CD1c-positive myeloid dendritic cell (primary cell): ENCODE data around the gene RHOF.
A peak's percentile ranks its signal among the peaks of the same experiment; 100 is the strongest.

Source experiments
- DNase-seq: peaks from one replicate; pipeline ENCODE4 v3.0.0-alpha.2; 2016; ENCODE audit errors: extremely low spot score

Gene RHOF

DNA sequence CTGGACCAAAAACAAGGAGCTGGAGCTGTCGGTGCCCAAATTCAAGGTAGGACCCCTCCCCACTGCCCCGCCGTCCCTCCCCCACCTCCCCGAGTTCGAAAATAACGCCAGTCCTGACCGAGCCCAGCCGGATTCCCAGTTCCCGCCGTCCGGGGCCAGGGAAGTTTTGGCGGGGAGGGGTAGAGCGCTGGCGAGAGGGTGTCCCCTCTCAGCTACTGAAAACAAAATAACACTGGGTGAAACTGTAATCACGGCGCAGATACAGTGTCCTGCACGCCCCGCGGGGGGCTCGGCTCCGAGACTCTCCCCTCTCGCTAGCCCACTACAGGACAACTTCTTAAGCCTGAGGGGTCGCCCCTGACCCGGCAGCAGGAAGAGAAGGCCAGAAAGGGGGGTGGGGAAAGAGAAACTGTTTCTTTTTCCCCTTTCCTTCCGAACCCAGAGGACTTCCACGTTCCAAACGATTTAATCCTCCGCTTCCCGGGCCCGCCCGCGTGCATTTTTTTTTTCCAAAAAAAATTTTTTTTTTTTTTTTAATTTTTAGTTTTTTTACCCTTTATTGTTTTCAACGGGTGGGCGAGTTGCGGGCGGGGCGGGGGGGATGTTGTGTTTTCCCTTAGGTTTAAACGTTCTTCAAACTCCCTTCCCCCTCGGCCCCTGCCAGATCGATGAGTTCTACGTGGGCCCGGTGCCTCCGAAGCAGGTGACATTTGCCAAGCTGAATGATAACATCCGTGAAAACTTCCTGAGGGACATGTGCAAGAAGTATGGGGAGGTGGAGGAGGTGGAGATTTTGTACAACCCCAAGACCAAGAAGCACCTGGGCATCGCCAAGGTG lies 11.9 kb upstream of the RHOF start:
- no peak for DNase-seq

DNA sequence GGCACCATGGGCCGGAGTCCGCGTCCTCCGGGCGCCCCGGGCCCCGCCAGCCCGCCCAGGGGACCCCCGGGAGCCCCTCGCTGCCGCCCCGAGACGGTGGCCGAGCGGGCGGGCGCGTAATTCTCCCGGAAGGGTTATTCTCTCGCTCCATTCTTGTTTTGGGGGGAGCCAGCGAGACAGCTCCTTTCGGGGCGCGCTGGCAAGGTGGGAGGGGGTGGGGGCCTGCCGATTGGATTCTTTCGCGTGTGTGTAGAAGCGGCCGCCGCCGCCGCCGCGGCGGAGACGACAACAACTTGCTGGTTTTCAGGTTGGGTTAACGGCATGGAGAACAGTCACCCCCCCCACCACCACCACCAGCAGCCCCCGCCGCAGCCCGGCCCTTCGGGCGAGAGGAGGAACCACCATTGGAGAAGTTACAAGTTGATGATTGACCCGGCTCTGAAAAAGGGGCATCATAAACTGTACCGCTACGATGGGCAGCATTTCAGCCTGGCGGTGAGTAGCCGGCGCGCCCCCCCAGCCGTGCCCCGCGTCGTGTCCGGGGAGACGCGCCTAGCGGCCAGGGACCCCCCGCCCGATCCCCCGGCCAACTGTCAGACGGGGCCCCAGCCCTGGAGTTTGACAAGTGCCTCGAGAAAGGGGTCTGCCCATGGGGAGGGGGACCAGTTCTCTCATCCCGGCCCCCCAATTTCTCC lies 11.1 kb upstream of the RHOF start:
- DNase-seq = peak; percentile 66

DNA sequence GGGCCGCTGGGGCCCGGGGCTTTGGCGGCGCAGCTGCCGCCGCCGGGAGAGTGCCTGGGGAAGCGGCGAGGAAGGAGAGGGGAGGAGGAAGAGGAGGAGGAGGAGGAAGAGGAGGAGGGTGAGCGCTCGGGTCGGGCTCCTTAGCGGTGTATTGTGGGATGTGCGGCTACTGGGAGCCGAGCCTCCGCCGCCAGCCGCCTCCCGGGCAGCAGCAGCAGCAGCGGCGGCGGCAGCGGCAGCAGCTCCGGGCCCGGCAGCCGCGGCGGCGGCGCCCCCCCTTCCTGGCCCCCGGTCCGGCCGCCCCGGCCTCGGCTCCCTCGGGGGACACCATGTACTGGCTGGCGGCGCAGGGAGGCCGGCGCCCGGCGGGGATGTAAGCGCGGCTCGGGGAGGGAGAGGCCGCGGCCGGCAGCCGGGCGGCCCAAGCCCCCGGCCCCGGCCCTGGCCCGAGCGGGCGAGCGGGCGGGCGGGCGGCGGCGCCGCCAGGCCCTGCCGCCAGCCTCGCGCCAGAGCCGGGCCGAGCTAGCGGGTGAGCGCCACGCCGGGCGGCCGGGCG lies 10.5 kb upstream of the RHOF start, which contains the start of gene SETD1B:
SETD1B (plus strand) TSS at position 149 of the 556 bp plus-strand sequence. CDS start 729 bp downstream, outside the sequence.
- peak; percentile 57 for DNase-seq

DNA sequence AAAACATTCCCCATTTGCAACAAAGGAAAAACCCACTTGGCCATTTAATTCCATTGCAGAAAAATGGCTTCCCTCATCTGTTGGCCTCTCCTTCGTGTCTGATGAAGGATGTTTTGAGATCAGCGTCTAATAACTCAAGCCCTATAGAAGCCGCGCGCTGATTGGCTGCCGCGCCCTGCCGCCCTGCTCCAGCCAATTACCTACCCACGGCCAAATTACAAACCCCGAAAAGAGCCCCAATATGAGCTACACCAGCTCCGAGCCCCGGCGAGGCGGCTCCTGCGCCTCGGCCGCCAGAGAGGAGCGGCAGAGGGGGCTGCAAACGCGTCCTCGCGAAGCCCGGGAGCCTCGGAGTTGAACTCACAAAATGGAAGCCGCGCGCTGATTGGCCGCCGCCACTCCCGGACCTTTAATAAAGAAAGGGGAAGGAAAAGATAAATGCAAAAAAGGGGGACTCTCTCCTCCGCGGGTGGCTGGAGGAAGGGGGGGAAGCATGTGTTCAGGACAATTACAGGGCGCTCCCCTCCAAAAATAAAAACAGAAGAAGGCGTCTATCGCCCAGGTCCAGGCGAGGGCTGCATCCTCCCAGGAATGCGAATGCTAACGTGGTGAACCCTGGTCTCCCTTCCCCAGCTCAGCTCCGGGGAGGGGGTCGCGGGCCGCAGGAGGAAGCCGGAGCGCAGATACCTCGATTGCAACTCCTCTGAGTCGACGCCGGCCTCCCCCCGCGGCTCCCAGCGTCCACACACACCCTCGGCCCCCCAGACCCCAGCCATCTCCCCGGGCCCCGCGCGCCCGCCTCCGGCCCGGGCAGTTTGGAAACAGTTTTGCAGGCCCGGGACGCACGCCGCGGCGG lies 9.6 kb upstream of the RHOF start:
- DNase-seq = peak; percentile 96

DNA sequence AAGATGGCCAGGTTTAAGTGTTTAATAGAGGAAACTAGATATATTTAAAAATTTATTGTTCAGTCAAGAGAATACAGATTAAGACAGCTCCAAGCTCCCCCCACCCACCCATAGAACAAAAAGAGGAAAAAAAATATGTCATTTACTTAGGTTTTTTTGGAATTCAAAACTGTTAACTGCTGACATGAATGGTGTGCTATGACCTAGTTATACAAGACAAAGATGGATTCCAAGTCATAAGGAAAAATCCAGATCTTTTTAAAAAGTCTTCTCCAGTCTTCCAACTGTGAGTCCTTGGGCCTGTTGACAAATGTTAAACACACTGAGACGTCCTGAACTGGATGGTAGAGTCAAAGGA lies 9.0 kb upstream of the RHOF start:
- DNase-seq = no peak

DNA sequence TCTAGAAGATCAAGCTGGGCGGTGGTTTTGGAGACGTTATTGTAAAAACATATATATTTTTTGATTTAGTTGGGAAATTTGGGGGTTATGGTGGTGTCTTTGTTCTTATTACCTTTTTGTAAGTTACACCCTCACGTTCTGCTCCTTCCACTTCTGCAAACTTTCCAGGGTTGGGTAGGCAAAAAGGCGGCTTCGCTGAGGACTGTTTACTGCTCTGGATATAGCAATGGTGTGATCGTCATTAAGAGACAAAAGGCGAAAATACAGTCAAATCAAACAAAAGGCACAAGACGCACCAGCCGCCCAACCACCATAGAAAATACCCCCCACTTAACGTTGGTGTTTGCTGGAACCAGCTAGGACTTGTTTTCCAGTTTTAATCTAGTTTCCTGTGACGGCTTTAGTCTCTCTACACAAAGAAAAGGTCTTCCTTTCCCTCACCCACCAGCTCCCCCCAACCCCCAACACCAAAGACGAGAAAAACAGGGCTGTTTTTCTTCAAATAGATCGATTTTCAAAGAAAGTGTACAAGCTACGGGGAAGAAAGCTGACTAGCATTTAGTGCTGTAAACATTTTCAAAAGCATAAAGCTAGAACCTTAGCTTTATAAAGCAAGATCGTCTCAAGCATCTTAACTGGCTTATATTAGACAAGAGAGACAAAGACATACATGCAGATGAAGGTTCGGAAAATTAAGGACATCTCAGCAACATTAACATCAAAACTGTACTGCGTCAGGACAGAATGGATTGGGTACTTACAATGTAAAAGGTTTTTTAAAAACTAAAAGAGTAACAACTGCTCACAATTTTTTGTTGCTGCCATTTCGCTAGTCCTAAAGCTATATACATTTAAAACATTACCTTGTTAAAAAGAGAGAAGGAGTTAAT lies 8.4 kb upstream of the RHOF start:
- DNase-seq = peak; percentile 34

DNA sequence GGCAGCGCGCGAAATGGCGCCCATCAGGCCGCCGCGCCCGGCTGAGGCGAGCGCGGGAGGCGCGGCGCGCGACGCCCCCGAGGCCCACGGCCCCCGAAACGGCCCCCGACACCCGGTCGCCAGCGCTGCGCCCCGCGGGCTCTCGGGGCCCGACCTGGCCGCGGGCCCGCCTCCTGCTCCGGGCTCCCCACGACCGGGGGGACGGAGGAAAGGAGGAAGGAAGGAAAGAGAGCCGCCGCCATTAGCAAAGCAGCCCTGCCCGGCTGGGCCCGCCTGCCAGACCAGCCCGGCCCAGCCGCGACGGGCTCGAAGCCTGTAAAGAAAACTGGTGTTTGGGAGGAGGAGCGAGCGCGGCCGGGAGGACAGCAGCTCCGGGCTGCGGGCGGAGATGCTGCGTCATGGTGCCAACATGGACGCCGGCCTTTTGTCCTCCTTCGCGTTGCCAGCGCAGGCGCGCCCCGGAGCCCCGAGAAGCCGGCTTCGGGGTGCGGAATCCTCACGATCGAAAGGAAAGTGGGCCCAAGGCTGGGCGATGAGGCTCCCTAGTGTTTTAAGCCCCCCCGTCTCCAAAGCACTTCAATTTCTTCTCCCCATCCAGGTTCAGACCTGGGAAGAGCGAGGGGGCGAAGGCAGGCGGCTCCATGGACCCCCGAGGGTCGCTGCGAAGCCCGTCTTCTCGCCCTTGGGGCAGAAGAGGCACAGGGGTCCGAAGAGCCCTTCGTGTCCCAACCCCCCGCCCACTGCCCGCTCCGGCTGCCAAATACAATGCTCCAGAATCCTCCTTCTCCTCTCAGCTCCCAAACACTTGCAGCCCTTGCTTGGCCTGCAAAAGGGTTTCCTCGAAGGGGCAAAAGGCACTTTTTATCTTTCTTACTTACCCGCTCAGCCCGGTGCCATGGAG lies 7.5 kb upstream of the RHOF start:
- DNase-seq = peak; percentile 80

DNA sequence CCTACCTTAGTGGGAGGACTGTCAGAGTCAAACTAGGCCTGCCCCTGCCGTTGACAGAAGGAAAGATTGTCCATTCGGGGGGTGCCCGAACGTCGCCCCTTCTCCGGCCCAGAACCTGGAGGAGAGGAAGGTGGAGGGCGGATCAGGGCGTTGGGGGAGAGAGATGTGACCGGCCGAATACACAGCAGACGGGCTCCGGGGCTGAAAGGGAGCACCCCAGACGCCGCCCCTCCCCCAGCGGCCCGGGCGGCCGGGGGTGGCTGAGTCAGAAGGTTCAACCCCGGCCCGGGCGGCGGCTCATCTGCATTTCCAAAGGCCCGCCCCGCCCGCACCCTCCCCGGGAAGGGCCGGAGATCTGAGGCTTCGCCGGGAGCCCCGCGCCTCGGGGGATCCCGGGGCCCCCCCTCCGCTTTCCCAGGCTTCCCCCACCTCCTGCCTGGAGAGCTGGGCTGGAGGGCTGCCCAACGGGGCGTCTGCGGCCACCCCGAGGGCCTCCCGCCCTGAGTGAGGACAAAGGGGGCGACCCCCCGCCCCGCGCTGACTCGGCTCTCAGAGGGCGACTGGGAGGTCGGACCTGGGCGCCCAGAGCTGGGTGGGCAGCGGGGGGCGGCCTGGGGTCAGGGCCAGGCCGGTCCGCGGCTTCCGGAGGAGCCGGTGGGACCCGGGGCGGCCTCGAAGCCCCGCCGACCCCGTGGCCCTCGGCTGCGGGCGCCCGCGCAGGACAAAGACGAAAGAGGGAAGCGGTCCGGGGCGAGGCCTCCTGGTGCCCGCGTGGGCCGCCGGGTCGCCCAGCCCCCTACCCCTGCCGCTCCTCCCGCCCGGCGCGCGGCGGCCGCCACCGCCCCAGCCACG lies 6.6 kb upstream of the RHOF start:
- DNase-seq = peak; percentile 90

DNA sequence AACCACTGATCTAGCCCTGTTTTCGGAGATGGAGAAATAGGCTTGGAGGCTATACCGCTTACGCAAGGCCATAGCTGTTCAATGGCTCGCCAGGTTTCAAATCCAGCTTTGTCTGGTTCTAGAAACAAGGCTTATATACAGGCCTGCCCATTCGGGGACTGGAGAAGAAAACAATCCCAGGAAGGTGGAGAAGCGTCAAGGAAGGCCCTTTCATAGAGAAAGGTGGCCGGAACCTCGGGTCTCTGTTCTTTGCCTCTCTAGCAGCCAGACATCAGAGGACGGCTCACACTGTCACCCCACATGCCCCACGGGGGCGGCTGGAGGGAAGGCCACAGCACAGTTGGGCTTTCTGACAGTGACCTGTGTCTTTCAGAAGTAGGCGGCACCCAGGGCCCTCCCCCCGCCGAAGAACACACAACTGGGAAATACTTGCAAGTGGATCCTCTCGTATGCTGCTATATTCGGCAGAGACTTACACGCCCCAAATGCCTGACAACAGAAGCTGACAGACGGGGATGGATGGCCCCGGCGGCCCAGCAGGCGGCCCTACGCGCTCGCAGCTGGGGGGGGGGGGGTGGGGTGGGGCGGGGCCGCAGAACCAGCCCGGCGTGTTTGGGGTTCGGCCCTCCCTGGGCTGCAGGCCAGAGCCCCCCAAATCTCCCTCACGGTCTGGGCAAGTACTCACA lies 5.8 kb upstream of the RHOF start:
- DNase-seq = peak; percentile 64

DNA sequence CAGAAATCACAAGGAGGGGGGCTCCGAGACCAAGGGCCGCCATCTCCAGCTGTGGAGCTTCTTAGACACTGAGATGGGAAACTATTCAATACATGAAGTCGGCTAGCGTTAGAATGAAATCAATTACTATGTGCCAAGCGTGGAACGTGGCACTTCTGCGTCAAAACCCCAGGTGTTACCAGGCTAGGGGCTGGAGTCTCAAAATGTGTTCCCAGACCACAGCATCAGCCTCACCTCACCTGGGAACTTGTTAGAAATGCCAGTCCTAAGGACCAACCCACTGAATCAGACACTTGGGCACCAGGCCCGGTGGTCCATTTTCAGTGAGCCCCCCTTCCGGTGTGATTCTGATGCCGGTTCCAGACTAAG lies 5.3 kb upstream of the RHOF start:
- DNase-seq = no peak

DNA sequence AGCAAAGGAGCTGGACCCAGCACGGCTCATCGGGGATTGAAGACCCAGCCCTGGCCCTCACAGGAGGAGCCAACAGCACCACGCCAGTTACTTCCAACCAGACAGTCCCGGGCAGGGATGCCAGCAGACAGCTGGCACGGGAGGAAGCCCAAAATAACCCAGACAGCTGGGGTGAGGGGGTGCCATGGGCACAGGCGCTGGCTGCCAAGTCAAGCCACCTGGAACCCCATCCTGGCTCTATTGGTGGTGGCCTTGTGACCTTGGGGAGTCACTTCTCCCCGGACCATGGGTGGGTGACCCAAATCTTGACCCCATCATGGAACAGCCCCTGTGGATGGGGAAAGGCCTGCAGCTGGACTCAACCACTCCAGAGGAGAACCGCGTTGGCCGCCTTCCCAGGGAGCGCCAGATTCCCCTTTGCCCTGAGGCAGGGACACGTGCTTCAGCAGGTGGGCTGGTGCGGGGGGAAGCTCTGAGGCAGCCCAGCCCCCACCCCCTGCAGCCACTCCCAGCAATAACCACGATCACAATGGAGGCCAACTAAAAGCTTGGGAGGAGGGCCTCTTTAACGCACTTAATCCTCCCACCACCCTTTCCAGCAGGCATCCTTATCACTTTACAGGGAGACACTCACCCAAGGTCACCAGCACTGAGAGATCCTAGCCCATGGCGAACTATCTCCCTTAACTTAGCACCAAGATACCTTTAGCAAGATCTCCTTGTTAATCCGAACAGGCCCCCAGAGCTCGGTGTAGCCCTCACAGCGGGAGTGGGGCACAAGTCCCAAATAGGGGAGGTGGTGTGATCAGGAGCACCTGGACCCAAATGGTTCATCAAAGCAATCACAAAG lies 4.7 kb upstream of the RHOF start:
- no peak for DNase-seq

DNA sequence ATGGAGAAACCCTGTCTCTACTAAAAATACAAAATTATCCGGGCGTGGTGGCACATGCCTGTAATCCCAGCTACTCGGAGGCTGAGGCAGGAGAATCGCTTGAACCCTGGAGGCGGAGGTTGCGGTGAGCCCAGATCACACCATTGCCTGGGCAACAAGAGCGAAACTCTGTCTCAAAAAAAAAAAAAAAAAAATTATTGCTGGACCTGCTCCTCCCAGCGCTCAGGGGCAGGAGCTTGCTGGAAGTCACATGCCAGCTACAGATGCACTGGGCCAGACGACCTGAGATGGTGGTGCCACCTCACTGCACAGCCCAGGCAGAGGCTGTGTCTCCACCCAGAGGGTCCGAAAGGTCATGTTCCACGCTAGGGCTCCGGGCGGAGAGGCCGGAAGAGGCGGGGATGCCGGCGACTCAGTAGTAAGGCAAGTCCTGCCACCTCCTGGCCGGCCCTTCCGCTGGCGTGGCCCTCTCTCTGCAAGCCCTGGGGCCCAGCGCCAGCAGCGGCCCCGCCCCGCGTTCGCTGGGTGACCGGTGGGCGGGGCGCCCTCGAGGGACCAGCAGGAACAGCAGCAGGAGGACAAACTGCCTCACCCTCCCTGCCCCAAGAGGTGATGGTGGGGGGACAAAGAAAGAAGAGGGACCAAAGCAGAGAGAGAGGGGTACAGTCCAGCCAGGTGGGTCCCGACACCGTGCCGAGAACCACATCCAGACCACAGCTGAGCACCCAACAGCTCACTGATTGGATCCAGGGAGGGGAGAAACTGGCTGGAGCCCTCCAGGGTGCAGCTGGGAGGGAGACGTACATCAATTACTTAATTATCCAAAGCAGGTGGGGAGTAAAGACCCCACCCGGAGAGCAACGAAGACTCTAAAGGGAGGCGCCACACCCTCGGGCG lies 3.6 kb upstream of the RHOF start:
- DNase-seq = peak; percentile 51

DNA sequence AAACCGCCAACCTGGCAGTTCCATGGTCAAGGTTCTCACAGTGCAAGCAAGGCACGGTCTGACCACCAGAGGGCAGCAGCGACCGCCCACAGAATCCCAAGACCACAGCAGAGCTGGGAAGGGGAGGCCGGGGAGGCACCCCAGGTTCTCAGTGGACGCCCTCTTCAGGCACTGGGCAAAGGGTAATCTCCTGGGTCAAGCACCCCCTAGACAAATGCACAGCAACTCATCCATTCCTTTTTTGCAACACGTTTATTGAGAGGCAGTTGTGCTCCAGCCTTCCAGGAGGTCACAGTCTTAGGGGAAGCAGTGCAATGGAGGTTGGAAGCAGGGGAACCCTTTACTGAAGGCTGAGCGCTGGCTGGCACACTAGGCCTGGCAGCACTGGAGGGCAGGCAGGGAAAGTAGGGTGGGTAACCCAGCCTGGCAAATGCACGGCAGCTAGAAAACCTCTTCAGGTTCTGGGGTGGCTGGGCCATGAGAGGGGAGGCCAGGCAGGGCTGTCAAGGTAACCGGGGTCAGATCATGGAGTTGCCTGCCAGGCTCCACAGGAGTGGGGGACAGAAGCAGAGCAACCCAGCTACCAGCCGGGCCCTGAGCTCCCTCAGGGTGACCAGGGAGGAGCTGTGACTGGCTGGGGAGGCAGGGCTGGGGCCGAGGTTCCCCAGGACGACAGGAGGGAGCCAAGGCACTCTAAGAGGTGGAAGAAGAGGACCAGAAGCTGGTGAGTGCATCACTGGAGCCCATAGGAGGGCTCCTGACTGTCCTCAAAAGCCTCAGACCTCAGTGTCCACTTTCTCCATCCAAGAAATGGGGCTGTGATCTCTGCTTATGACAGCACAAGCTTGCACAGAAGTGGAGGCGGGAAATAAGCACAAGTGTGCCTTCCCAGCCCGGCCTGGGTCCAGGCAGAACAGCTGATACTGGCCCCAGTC lies 1.8 kb upstream of the RHOF start:
- DNase-seq = peak; percentile 90

DNA sequence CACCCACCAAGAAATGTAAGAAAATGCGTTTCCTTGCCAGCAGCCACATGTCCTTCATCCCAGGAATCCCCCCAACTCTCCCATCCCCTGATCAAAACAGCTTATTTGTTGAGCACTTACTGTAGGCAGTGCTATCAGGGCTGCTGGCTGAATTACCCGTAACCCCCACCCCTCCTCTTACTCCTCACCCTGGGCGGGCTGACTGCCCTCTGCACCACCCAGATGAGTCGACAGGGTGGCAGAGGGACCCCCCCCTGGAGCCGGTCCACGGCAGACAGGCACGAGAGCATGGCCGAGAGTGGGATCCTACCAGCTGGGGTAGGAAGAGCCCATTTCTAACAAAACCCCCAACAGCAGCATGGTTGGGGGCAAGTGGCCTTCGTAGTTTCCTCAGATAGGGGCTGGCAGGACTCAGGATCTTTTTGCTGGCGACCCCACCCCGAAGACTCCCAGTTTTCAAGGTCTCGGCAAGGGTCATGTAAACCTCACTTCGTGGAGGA lies 1.1 kb upstream of the RHOF start:
- no peak for DNase-seq
